Measurements from ENCODE around the gene SLC36A3. TPM values are rescaled to one million over a fixed set of nuclear protein-coding genes. Genes with fewer than 3 reads are reported as not detected.

Gene SLC36A3
- total and polyA plus RNA-seq, 2 of the 8 experiments (the other 6 are each of a cell fraction or from before 2014, with no cell fraction given) = not detected

GRCh38 chr5:151270599-151270998 lies 33.0 kb downstream of the SLC36A3 start:
- FAIRE-seq = no peak
- TF ChIP-seq CREB1 (IDR thresholded peaks at IDR 0.05) (no peak), TAF7 (optimal IDR thresholded peaks at IDR 0.05; ENCODE audit: borderline replicate concordance, low read depth, low read length) (no peak), TEAD4 (IDR thresholded peaks at IDR 0.05; ENCODE audit: low read depth, low read length) (no peak), RXRA (IDR thresholded peaks at IDR 0.05; ENCODE audit: insufficient read depth, low read depth, low read length) (no peak), RFX5 (IDR thresholded peaks at IDR 0.05; ENCODE audit: borderline replicate concordance, low read depth, low read length) (no peak), CTCF (IDR thresholded peaks at IDR 0.05; ENCODE audit: control extremely low read depth in 1 of 3, insufficient read depth in 1 of 3, low read depth in 1 of 3, low read length in 3 of 3) (no peak), SP2 (IDR thresholded peaks at IDR 0.05; ENCODE audit: low read length) (no peak), HDAC6 (IDR thresholded peaks at IDR 0.05; ENCODE audit: low read depth, low read length) (no peak), SP1 (IDR thresholded peaks at IDR 0.05; ENCODE audit: low read depth, low read length) (no peak), CEBPB (IDR thresholded peaks at IDR 0.05; ENCODE audit: low read depth, low read length) (no peak), CBX8 (IDR thresholded peaks at IDR 0.05; ENCODE audit: borderline replicate concordance, low read depth, low read length) (no peak)
- TF ChIP-seq, protein P1, sequence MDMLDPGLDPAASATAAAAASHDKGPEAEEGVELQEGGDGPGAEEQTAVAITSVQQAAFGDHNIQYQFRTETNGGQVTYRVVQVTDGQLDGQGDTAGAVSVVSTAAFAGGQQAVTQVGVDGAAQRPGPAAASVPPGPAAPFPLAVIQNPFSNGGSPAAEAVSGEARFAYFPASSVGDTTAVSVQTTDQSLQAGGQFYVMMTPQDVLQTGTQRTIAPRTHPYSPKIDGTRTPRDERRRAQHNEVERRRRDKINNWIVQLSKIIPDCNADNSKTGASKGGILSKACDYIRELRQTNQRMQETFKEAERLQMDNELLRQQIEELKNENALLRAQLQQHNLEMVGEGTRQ (IDR thresholded peaks at IDR 0.05; ENCODE audit: low read length) = no peak

More at GRCh38 chr5:151270599-151270998, 33.0 kb downstream of the SLC36A3 start:
- H3K79me1 ChIP-seq (ENCODE audit: low read depth, low read length) = no peaks in the 10 kb centered on the region
- H4K5ac ChIP-seq (ENCODE audit: insufficient read length, low read depth, low read length) = no peak overlapping the region
- no peak for DNase-seq (ENCODE audit: low read depth in 1 of 2, low spot score in 2 of 2)
- no peaks in the 10 kb centered on the region for H3K9me3 ChIP-seq (ENCODE audit: insufficient read depth in 2 of 2, low read depth in 1 of 2, low read length in 1 of 2)
- WGBS, 2 experiments (ENCODE audit: extremely low coverage in 1 of 2, insufficient coverage in 1 of 2, insufficient read length in 1 of 2, insufficient replicate concordance in 2 of 2, low coverage in 1 of 2, low lambda C conversion rate in 2 of 2, missing lambda C conversion rate in 1 of 2) = 88% methylated on average over 1 of the region's 1 CpG; no CpG with 5 or more reads in 1 of the 2 experiments
- no peak overlapping the region for H3K14ac ChIP-seq (ENCODE audit: insufficient read length)
- H2BK120ac ChIP-seq (replicated peaks; ENCODE audit: low read depth, low read length) = no peak overlapping the region
- no peak overlapping the region for H3K9ac ChIP-seq (replicated peaks in 1 of 4; ENCODE audit: extremely low read depth in 1 of 4, low read depth in 3 of 4, low read length in 3 of 4)
- H3K27me3 ChIP-seq (replicated peaks in 1 of 4; ENCODE audit: control insufficient read depth in 3 of 4, extremely low read depth in 1 of 4, insufficient read depth in 3 of 4, low read length in 3 of 4) = no peaks in the 10 kb centered on the region
- H2AK5ac ChIP-seq (ENCODE audit: low read depth, low read length) = no peak overlapping the region
- H3K56ac ChIP-seq (replicated peaks; ENCODE audit: insufficient read length, low read depth, low read length) = no peak overlapping the region
- no peak overlapping the region for H3K4me3 ChIP-seq (ENCODE audit: extremely low read depth in 1 of 4, insufficient read depth in 2 of 4, low read depth in 3 of 4, low read length in 4 of 4)
- H3K18ac ChIP-seq (ENCODE audit: extremely low read depth, low read length) = no peak overlapping the region
- no peaks in the 10 kb centered on the region for H3K4me1 ChIP-seq (replicated peaks in 1 of 4; ENCODE audit: control insufficient read depth in 3 of 4, insufficient read depth in 4 of 4, low read length in 3 of 4)
- POLR2A ChIA-PET (ENCODE audit: partially characterized antibody) = no interaction called here
- CTCF ChIA-PET (ENCODE audit: partially characterized antibody) = no interaction called here
- H4K8ac ChIP-seq (ENCODE audit: extremely low read depth, insufficient read depth, low read length) = no peak overlapping the region
- H3K23me2 ChIP-seq (ENCODE audit: low read depth, low read length) = no peaks in the 10 kb centered on the region
- no peak overlapping the region for H3K4ac ChIP-seq (replicated peaks; ENCODE audit: insufficient read length, low read depth, low read length)
- H2AFZ ChIP-seq (ENCODE audit: low read length) = no peak overlapping the region
- H4K91ac ChIP-seq (replicated peaks; ENCODE audit: insufficient read length, low read length) = no peak overlapping the region
- H3K79me2 ChIP-seq (ENCODE audit: control insufficient read depth in 1 of 2, insufficient read depth in 2 of 2, low read length in 2 of 2) = no peaks in the 10 kb centered on the region
- no peak overlapping the region for H2BK20ac ChIP-seq (ENCODE audit: low read length)
- no peak overlapping the region for H3K4me2 ChIP-seq (ENCODE audit: insufficient read depth in 1 of 2, low read depth in 2 of 2, low read length in 2 of 2)
- no peaks in the 10 kb centered on the region for H4K20me1 ChIP-seq (replicated peaks in 1 of 2; ENCODE audit: control insufficient read depth in 1 of 2, insufficient read depth in 2 of 2, low read length in 2 of 2)
- H2BK12ac ChIP-seq (ENCODE audit: low read depth, low read length) = no peak overlapping the region
- H3K23ac ChIP-seq (ENCODE audit: insufficient read length) = no peak overlapping the region
- H3K36me3 ChIP-seq (ENCODE audit: control insufficient read depth in 2 of 4, insufficient read depth in 4 of 4, low read length in 3 of 4) = peaks cover 0 to 10% (median 5%) of the 10 kb centered on the region in 4 experiments; a peak in 5 of 8 replicates
- no peak overlapping the region for H2BK15ac ChIP-seq (ENCODE audit: low read length)
- H3K27ac ChIP-seq (ENCODE audit: low read depth, low read length) = no peak overlapping the region
- H2BK5ac ChIP-seq (ENCODE audit: low read depth, low read length) = no peak overlapping the region

All from H1 (cell line).